Measurements from ENCODE around the gene DNAH5.

- TF ChIP-seq CTCF (IDR thresholded peaks at IDR 0.05) (no peak), POLR2A (IDR thresholded peaks at IDR 0.05) (no peak), POLR2AphosphoS5 (IDR thresholded peaks at IDR 0.05) (no peak)
These were observed 30.5 kb downstream of the DNAH5 start for GRCh38 chr5:13913962-13914361.
